Esophagus muscularis mucosa (tissue), 4 donors: ENCODE results near the gene CSTF1.

Source experiments
- CTCF ChIP-seq, 3 experiments: fragments of 200-600 bp in 2 of 3; fragments of 450-650 bp in 1 of 3; sonication (generic) in 2 of 3; IDR thresholded peaks; one replicate each; pipeline ENCODE4 v1.5.1; 2017 to 2019; ENCODE audit warnings: antibody characterized with exemption in 3 of 3, mild to moderate bottlenecking in 2 of 3, moderate library complexity in 1 of 3
- EP300 ChIP-seq: sonication (generic); formaldehyde crosslinking; IDR thresholded peaks from one replicate; pipeline ENCODE4 v1.6.1; 2017; ENCODE audit warnings: antibody characterized with exemption
- POLR2A ChIP-seq: fragments of 450-650 bp; IDR thresholded peaks from one replicate; pipeline ENCODE4 v1.6.1; 2017; ENCODE audit warnings: antibody characterized with exemption, moderate library complexity, mild to moderate bottlenecking, low read depth
- POLR2AphosphoS5 ChIP-seq, 2 donors: sonication (generic); formaldehyde crosslinking; IDR thresholded peaks; one replicate each; pipeline ENCODE4 v1.6.1; 2017; ENCODE audit warnings: antibody characterized with exemption in 2 of 2

GRCh38 chr20:56449459-56449858, 57.0 kb downstream of the CSTF1 start:
- no peak for TF ChIP-seq CTCF (IDR thresholded peaks at IDR 0.05)
- no peak for TF ChIP-seq POLR2A
- TF ChIP-seq POLR2AphosphoS5 (IDR thresholded peaks at IDR 0.05), result no peak
- no peak for TF ChIP-seq EP300
